CD4-positive, alpha-beta T cell treated with Interleukin-15 for 1 hour (primary cell): ENCODE data around the gene HLA-DQB1.
"Not testable (repeated sequence)": the region's sequence is repeated elsewhere in the genome, so short reads cannot be mapped to it uniquely, and the experiment has no call there.

Experiments used
- DNase-seq: peaks from one replicate; pipeline ENCODE4 v3.0.0-alpha.2; 2020

HLA-DQB1 gene

DNA sequence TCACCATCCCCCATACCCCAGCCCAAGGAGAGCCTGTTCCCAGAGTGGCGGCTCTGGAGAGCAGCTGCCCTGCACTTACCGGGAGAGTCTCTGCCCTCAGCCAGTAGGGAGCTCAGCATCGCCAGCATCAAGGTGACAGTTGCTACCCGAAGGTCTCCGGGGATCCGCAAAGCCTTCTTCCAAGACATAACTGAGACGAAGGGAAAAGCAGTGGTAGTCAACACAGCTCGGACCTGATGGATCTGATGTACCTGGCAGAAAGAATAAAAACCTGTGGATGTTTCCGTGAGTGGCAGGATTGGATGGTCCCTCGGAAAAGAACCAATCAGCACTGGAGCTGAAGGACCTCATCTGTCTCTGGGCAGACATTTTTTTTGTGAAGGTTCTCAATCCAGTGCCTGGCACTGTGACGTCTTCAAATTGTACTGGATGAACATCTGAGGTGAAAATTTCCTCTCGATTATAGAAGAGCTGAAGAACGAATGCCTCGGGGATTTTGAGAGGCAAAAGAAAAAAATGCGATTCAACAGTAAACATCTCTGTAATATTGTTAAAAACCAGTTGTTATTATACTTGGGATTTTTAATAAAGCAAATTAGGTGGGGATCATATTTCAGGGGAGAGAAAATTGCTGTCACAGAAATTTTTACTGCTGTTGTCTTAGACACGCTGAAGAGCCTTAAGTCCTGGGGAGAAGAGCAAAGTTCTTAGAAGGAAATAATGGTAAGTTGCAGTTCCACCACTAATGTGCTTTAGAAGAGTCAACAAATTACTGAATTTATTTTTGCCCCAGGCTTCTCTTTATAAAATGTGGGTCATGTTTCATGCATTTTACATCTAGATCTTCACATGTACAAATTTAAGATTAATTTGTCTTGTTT lies at the start of gene HLA-DQB1:
Gene HLA-DQB1 (minus strand): TSS at position 238 of the 881 bp plus-strand sequence. CDS start 50 bp downstream, at position 188.
- DNase-seq = peak; percentile 78

DNA sequence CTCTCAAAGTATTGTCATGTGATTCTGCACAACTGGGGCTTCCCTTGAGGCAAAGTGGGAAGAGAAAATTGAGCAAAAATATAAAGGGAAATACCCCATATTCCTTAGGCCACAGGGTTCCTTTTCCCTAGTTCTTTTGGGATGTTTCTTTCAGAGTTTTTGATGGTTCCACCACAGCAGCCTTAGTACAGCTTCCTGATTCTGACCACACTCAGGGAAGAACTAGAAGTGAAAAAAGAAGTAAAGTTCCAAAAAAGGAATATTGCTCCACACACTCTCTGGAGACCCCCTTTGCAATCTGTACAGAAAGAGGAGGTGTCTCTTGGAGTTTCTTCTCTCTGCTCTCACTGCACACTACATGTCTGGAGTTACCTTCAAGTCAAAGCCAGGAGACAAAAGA lies 46.8 kb upstream of the HLA-DQB1 start:
- DNase-seq = no peak

DNA sequence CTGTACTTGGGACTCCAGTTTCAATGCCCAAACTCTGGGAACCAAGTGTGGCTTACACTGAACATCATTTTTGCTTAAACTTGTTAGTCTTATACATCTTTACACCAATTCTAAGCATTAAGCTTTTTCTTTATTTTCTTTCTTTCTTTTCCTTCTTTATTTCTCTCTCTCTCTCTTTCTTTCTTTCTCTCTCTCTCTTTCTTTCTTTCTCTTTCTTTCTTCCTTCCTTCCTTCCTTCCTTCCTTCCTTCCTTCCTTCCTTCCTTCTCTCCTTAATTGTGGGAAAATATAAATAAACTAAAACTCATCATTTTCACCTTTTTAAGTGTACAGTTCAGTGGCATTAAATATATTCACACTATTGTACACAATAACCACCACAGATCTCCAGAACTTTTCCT lies 43.2 kb upstream of the HLA-DQB1 start:
- DNase-seq = no peak

DNA sequence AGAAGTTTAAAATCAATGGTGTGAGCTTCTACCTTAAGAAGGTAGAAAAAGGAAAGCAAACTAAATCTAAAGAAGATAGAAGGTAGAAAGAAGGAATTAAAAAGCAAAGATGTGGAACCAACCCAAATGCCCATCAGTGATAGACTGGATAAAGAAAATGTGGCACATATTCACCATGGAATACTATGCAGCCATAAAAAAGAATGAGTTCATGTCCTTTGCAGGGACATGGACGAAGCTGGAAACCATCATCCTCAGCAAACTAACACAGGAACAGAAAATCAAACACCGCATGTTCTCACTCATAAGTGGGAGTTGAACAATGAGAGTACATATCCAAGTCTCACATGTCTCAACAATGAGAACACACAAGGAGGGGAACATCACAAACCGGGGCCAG lies 38.7 kb upstream of the HLA-DQB1 start:
- DNase-seq = not testable (repeated sequence)

DNA sequence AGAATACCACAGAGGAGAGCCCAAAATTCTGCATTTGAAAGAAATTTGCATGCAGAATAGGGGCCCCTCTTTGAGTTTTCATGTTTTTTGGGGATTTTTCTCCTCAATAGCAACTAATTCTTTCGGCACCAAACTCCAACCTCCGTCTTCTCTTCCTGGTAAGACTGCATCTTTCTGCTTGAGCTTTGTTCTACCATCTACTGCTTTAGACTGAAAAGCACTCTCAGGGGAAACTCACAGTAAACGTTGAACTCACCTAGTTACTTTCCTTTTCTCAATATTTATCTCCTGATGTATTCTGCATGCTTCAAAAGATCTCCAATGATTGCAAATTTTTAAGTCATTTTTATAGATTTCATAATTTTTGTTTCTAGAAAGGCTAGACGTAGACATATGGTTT lies 36.9 kb upstream of the HLA-DQB1 start:
- no peak for DNase-seq

DNA sequence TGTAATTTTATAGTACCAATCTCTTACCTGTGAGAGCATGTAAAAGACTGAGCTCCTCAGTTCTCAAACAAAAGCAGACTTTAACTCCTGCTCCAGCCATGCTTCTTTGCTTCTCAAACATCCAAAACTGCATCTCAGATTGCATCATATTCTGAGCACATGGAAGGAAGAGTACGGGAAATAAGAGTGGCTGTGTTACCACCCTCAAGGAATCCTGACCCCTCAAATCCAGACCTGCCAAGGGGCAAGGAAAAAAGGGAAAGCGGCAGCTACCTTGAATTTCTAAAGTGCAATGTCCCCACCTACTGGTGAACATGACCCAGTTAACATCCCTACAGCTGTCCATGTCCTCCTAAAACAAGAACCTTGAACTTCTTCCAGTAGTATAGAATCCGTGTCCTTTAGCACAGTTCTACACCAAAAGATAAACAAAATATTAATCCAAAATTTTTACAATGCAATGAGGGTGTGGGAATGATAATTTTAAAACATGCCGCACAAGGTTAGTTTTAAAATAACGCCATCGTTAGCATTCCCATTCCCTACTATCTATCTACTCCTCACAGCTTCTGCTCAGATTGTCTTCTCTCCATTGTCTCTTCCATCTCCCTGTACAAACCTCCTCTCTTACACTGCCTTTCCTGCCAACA lies 34.1 kb upstream of the HLA-DQB1 start:
- peak; percentile 18 for DNase-seq

DNA sequence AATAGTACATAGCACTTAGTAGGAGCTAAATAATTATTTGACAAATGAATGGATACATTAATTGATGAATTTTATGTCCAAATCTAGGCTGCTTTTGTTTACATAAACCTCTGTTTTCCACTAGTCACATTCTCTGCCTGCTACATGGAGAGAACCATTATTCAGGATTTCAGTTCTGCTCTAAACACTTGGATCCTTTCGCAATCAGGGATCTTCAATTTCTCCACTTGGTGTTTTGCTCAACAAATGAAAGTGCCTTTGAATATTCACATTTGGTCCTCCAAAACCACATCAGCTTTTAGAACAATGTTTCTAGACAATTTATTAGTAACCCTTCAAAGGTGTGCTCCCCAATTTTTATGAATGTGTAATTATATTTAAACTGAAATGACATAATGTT lies 30.6 kb upstream of the HLA-DQB1 start:
- no peak for DNase-seq

DNA sequence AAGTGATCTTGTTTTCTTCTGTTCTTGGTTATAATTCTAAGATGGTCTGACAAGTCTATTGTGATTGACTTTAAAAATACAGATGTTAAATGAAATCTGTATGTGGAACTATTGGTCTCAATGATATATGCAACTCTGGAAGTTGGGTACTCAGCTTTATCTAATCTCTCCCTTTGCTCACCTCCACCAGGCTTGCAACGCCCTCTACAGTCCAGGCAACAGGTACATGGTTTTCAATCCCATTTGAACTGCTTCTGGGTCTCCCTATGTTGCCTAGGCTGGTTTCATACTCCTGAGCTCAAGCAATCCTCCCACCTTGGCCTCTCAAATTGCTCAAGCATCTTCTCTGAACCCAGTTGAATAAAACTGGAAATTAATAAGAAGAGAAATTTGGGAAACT lies 25.6 kb upstream of the HLA-DQB1 start:
- peak; percentile 82 for DNase-seq

DNA sequence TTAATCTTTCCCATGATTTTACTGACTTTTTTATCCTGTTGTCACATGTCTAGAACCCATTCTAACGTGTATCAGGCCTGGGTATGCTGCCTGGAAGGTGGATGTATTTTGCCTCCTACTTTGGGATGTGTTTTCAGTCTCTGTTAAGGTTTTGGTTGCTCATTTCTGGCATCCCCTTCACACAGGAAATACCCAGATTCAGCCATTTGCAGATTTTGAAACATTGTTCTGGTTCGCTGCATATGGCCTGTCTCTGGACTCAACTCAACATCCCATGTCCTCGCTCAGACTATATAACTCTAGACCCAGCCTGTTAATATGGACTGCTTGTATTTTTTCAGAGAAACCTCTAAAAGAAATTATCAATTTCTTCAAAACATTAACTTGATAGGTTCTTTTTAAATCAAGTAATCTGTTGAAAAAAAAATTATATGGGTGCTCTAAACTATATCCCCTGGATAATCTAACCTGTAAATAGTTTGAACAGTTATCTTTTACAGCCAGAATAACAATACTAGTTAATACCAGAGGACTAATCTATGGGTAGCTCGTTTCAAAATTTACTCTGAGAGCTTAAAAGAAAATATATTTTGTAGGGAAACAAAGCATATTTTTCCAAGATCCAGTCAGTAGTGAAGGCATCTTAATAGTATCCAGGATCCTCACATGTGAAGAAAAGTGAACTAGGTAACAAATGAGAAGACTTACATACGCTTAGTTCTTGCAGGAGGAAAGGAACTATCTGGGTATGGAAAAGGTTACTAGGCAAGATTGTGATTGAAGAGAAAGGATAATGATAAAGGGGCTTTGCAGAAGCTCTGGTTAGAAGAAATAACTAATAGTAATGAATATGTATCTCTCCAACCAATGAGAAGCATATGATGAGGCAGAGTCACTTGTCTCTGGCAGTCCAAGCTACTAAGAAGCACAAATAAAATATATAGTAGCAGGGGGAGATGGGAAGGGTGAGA lies 23.4 kb upstream of the HLA-DQB1 start:
- peak; percentile 32 for DNase-seq

DNA sequence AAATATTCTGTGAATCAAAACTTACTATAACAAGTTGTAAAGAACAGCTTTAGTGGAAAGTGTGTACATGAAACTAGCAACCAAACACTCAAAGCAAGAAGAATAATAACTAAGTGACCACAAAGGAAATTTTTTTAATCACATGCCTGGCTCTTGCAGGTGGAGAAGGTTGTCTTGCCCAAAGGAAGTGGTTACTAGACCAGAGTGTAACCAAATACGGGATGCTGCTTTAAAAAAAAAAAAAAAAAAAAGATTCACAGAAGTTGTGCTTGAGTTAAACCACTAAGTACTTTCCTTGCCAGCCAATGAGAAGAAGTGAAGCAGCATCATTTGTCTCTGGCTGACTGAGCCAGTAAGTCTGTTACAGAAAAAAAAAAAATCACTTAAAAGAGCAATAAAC lies 19.1 kb upstream of the HLA-DQB1 start:
- peak; percentile 73 for DNase-seq

DNA sequence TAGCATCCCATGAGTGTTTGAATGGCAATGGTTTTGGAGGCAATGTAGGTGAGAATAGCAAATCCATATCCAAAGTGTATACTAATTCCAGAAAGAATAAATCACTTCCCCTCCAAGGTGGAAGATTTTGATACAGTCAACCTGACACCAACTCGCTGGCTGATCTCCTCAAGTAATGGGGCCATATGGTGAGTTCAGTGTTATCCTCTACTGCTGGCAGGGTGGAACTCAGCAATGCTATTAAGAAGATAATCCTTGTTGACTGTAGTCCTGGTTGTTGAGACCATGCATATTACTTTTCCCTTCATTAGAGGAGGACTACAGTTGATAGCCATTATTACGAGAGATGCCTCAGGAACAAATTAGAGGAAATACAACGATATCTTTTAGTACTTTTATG lies 17.8 kb upstream of the HLA-DQB1 start:
- DNase-seq = no peak

DNA sequence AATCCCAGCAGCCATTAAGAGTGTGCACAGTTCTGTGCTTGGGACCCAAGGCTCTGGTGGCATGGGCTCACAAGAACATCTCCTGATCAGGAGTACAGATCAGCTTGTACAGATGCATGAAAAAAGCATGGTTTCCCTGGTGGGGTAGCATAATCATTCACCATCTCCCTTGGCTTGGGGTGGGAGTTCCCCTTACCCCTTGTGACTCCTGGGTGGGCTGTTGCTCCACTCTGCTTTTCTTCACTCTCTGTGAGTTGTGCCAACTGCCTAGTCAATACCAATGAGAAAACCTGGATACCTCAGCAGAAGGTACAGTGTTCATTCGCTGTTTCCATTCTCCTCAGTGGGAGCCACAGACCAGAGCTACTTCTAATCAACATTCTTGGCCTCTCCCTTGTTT lies 13.6 kb upstream of the HLA-DQB1 start:
- DNase-seq = no peak

DNA sequence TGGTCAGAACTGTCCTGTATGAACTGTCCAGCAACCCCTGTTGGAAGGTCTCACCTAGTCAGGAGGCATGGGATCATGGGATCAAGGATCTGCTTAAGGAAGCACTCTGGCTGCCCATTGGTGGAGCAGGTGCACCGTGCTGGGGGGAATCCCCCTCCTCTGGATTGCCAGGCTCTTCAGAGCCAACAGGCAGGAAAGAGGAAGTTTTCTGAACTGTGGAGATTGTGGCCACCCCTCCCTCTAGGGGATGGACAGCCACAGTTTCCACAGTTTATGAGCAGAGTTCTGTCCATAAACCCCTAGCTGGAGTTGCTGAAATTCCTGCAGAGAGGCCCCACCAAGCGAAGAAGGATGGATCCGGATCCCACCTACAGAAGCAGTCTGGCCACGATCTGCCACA lies 13.0 kb upstream of the HLA-DQB1 start:
- no peak for DNase-seq

DNA sequence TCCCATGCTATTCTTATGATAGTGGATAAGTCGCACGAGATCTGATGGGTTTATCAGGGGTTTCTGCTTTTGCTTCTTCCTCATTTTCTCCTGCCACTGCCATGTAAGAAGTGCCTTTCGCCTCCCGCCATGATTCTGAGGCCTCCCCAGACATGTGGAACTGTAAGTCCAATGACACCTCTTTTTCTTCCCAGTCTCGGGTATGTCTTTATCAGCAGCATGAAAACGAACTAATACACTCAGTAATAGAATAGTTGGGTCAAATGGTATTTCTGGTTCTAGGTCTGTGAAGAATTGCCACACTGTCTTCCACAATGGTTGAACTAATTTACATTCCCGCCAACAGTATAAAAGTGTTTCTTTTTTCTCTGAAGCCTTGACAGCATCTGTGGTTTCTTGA lies 7.7 kb upstream of the HLA-DQB1 start:
- not testable (repeated sequence) for DNase-seq

DNA sequence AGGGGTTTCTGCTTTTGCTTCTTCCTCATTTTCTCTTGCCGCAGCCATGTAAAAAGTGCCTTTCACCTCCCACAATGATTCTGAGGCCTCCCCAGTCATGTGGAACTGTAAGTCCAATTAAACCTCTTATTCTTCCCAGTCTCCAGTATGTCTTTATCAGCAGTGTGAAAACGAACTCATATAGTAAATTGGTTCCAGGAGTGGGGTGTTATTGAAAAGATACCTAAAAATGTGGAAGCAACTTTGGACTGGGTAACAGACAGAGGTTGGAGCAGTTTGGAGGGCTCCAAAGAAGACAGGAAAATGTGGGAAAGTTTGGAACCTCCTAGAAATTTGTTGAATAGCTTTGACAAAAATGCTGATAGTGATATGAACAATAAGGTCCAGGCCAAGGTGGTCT lies 5.5 kb upstream of the HLA-DQB1 start:
- DNase-seq = not testable (repeated sequence)

DNA sequence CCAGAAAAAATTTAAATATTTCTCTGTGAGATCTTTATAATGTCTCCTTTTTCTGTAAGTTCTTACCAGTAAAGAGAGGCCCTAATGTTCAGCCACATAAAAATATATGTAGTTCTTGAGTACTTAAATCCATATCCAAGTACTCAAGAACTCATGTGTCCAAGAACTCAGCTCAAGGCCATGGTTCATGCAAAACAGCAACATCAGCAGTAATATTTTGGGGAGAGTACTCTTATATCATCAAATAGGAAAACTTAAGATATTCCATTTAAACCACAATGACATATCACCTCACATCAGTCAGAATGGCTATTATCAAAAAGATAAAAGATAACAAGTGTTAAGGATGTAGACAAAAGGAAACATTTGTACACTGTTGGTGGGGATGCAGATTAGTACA lies 3.4 kb upstream of the HLA-DQB1 start:
- DNase-seq = no peak

DNA sequence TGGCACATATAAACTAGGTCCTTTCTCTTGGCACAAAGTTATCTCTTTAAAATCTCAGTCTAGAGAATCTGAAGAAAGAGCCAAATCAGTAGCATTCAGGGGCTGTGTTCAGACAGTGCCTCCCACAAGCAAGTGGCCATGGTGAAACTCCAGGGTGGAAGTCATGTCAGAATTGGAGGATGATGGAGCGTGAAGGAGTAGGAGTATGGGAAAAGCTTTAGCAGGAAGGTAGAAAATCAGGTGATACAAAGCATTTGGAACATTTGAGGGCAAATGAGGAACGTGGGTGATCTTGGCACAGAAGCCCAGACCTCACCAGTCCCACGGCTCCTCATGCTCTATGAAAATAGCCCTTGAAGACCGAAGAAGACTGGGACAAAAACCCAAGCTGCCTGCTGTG lies 2.8 kb upstream of the HLA-DQB1 start:
- no peak for DNase-seq

DNA sequence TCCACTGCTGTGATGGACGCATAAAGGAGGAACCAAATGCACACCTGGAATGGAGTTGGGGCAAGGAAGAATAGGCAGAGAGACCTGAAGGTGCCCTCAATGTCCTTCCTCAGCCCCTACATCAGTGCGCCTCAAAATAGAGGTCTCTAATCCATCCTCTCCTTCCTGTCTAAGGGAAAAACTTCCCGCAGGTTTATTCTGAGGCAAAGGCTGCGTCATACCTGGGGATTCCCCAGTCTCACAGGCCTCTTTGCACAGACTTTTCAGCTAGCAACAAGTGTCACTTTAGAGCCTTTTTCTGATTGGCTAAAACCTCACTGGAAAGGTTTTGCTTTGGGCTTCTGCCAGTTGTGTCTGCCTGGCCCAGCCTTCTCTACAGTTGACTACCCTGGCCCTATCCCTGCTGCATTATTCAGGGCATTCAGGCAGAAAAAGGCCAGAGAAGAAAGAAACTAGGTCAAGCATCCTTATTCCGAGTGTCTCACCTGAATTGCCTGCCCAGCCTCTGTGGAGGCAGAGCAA lies 1.8 kb upstream of the HLA-DQB1 start:
- peak; percentile 77 for DNase-seq

DNA sequence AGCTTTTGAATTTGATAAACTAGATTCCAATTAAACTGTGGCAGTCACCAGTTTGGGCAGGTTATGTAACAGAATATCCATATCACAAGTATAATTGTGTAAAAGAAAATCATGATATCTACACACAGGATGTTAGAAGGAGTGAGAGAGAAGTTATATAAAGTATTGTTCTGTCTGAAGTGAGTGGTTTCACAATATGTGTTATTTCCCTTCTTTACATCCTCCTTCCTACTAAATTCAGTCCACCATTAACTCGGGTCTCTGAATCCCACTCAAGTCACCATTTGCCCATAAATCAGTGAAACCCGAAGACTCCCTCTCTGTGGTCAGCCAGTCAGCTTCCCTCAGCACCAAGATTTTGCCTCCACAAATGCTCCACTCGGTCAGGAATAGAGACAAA lies 796 bp downstream of the HLA-DQB1 start:
- DNase-seq = no peak

DNA sequence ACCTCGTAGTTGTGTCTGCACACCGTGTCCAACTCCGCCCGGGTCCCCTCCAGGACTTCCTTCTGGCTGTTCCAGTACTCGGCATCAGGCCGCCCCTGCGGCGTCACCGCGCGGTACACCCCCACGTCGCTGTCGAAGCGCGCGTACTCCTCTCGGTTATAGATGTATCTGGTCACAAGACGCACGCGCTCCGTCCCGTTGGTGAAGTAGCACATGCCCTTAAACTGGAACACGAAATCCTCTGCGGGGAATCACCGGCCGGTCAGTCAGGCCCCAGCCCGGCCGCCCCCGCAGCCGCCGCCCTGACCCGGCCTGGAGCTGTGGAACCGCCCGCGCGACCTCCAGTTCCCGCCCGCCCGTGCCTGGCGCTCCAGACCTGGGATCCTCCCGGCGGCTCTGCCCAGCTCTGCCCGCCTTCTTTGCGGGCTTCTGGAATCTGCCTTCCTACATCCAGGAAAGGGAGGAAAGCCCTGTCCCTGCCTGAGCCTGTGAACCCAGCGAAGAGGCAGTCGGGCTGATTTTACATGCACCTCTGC lies 1.6 kb downstream of the HLA-DQB1 start:
- DNase-seq = no peak

DNA sequence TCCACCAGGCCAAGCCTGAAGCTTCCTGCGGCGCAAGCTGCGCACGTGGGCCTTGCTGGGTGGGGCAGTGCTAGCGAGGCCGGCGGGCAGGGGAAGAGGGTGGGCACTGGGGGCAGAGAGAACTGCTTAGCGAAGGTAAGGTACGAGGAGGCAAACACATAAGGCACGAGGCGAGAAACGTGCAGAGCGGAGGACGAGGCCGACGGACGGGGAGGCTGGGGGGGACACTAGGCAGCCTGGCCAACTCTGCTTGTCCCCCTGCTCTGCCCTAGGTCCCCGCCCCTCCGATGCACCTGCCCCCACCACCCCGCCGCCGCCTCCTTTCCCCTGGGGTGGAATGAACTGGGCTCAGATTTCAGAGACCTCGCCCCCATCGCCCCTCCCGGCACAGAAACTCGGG lies 2.1 kb downstream of the HLA-DQB1 start:
- DNase-seq = no peak

DNA sequence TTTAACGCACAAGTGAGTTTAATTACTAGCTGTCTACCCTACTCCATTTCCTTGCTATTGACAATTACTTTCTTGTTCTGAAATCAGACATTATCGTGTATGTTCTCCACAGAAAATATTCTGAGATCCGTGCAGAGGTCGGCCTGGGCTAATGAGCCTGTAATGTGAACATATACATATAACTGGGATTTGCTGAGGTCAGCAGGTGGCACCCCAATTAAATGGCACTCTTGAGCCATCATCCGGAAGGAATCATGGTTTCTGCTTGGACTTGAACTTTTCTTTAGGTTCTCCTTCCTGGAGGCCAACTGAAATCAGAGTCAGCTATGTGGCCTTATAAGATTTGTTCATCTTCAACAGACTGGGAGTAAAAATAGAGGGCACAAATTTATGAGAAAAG lies 3.6 kb downstream of the HLA-DQB1 start:
- no peak for DNase-seq

DNA sequence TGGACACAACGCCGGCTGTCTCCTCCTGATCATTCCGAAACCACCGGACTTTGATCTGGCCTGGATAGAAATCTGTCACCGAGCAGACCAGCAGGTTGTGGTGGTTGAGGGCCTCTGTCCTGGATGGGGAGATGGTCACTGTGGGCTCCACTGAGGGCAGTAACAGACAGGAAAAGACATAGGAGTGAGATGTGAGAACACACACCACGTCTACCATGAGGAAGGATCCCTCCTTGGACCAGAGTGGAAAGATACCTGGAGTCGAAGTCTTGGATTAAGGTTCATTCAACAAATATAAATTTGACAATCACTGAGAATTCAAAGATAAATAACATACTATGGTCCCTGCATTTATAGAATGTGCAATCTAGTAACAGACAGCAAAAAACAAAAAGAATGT lies 4.4 kb downstream of the HLA-DQB1 start:
- DNase-seq = no peak
